Measurements from ENCODE around the gene AHCY.
A peak's percentile ranks its signal among the peaks of the same experiment; 100 is the strongest.
"Not testable (repeated sequence)": the region's sequence is repeated elsewhere in the genome, so short reads cannot be mapped to it uniquely, and the experiment has no call there.

AHCY gene

GRCh38 chr20:34295284-34295683 is 7.9 kb downstream of the AHCY start:
- DNase-seq = no peak

- DNase-seq = no peak
Observed at GRCh38 chr20:34294563-34294962, 8.6 kb downstream of the AHCY start.

GRCh38 chr20:34293589-34293988 is 9.6 kb downstream of the AHCY start:
- no peak for DNase-seq

GRCh38 chr20:34293119-34293518 is 10.0 kb downstream of the AHCY start:
- DNase-seq = no peak

- DNase-seq = no peak
Observed at GRCh38 chr20:34292496-34292895, 10.7 kb downstream of the AHCY start.

GRCh38 chr20:34290471-34290870 is 12.7 kb downstream of the AHCY start:
- DNase-seq = no peak

GRCh38 chr20:34287500-34287899 is 15.7 kb downstream of the AHCY start:
- DNase-seq = not testable (repeated sequence)

- DNase-seq = no peak
Observed at GRCh38 chr20:34285450-34285849, 17.7 kb downstream of the AHCY start.

- DNase-seq = no peak
Observed at GRCh38 chr20:34283844-34284243, 19.3 kb downstream of the AHCY start.

- no peak for DNase-seq
Observed at GRCh38 chr20:34282041-34282440, 21.1 kb downstream of the AHCY start.

GRCh38 chr20:34281177-34281576 is 22.0 kb downstream of the AHCY start:
- DNase-seq = no peak

- no peak for DNase-seq
Observed at GRCh38 chr20:34274694-34275093, 28.5 kb downstream of the AHCY start.

GRCh38 chr20:34271956-34272355 is 31.2 kb downstream of the AHCY start:
- DNase-seq = no peak

- no peak for DNase-seq
Observed at GRCh38 chr20:34269996-34270627, 33.0 kb downstream of the AHCY start.

- DNase-seq = peak; percentile 6 to 10
Observed at GRCh38 chr20:34268851-34269636, 34.1 kb downstream of the AHCY start.

GRCh38 chr20:34268145-34268544 is 35.0 kb downstream of the AHCY start:
- DNase-seq = no peak

GRCh38 chr20:34264141-34264540 is 39.0 kb downstream of the AHCY start:
- DNase-seq = no peak

GRCh38 chr20:34263468-34263867 is 39.7 kb downstream of the AHCY start:
- not testable (repeated sequence) for DNase-seq

GRCh38 chr20:34262488-34263288 is 40.5 kb downstream of the AHCY start:
- DNase-seq = no peak

- no peak for DNase-seq
Observed at GRCh38 chr20:34260208-34260942, 42.8 kb downstream of the AHCY start.

- no peak for DNase-seq
Observed at GRCh38 chr20:34256629-34257124, 46.5 kb downstream of the AHCY start.

- DNase-seq = no peak
Observed at GRCh38 chr20:34254979-34255378, 48.2 kb downstream of the AHCY start.
